Measurements from ENCODE around the gene IL15RA. TPM values are rescaled to one million over a fixed set of nuclear protein-coding genes. Genes with fewer than 3 reads are reported as not detected.

The IL15RA gene
- total and polyA plus RNA-seq, 10 of the 15 experiments (the other 5 are each of a cell fraction or from before 2014, with no cell fraction given) = 2.0 to 14.8 (median 12.1) TPM

GRCh38 chr10:5965266-5965665, 12.1 kb downstream of the IL15RA start:
- SMC1A ChIA-PET (ENCODE audit: uncharacterized antibody, unreplicated experiment) = interaction anchor here (0.8 kb wide), 1 partner anchor 35 kb away, joined by 3 read pairs; no protein-coding TSS in a partner anchor
- peaks cover 16% of the 10 kb centered on the region for H3K79me2 ChIP-seq (ENCODE audit: control insufficient read depth, insufficient read depth, low read length)
- H3K9ac ChIP-seq (ENCODE audit: control insufficient read depth, insufficient read depth, low read length) = no peak overlapping the region
- no peak overlapping the region for H3K27ac ChIP-seq (ENCODE audit: control insufficient read depth, insufficient read depth)
- H2AFZ ChIP-seq (ENCODE audit: control insufficient read depth, low read depth, low read length) = no peak overlapping the region
- no peak for DNase-seq (ENCODE audit: low read depth, low spot score)
- H3K27me3 ChIP-seq (replicated peaks in 1 of 2; ENCODE audit: control insufficient read depth in 2 of 2, insufficient read depth in 2 of 2, low read length in 1 of 2) = no peaks in the 10 kb centered on the region
- no peaks in the 10 kb centered on the region for H3K9me3 ChIP-seq (replicated peaks; ENCODE audit: control insufficient read depth, insufficient read depth, low read length)
- peaks cover 5 to 8% of the 10 kb centered on the region in 2 experiments; a peak in 3 of 4 replicates for H3K36me3 ChIP-seq (ENCODE audit: control insufficient read depth in 2 of 2, insufficient read depth in 2 of 2, low read length in 1 of 2)
- RAD21 ChIA-PET (ENCODE audit: unreplicated experiment) = no interaction called here
- no TSS peak for BruUV-seq (replicated peaks)
- TF ChIP-seq CHD4 (IDR thresholded peaks at IDR 0.05) (no peak), ZBTB40 (IDR thresholded peaks at IDR 0.05; ENCODE audit: borderline replicate concordance) (no peak), YBX1 (IDR thresholded peaks at IDR 0.05) (no peak), POLR2A (IDR thresholded peaks at IDR 0.05; ENCODE audit: low read depth, low read length) (no peak), TAF1 (IDR thresholded peaks at IDR 0.05; ENCODE audit: borderline replicate concordance, low read depth, low read length) (no peak), TBL1XR1 (IDR thresholded peaks at IDR 0.05; ENCODE audit: low read depth, low read length) (no peak), RELA (IDR thresholded peaks at IDR 0.05; ENCODE audit: borderline replicate concordance, partially characterized antibody) (no peak), DPF2 (IDR thresholded peaks at IDR 0.05) (no peak), NFYA (IDR thresholded peaks at IDR 0.05; ENCODE audit: borderline replicate concordance, low read depth, low read length) (no peak), PBX3 (IDR thresholded peaks at IDR 0.05; ENCODE audit: insufficient replicate concordance, low read depth, low read length) (no peak), FOXM1 (IDR thresholded peaks at IDR 0.05; ENCODE audit: low read depth, low read length) (no peak)
- WGBS (ENCODE audit: insufficient coverage, insufficient replicate concordance, low lambda C conversion rate, missing lambda C conversion rate) = 93% methylated on average over 8 of the region's 8 CpGs
- no peak overlapping the region for H3K4me2 ChIP-seq (ENCODE audit: control insufficient read depth, insufficient read depth)
- no peaks in the 10 kb centered on the region; the same call in 1 of the 2 replicates for H4K20me1 ChIP-seq (ENCODE audit: control insufficient read depth, insufficient read depth)
- POLR2A ChIA-PET = no interaction called here
- no peak for FAIRE-seq
- H3K4me1 ChIP-seq (ENCODE audit: control insufficient read depth, insufficient read depth, low read length) = no peaks in the 10 kb centered on the region
- CTCF ChIA-PET = no interaction called here
- H3K4me3 ChIP-seq = no peak overlapping the region
- in situ Hi-C loops (cut with MboI) (no loop called here), intact Hi-C loops (cut with micrococcal nuclease; ENCODE audit: unreplicated experiment) (no loop called here)
- ATAC-seq = no peak

Data from GM12878 (cell line).